Cardiac muscle cell (in vitro differentiated cells and primary cell): Measurements from ENCODE around the gene ZNF75A. TPM values are rescaled to one million over a fixed set of nuclear protein-coding genes. Genes with fewer than 3 reads are reported as not detected.

Source experiments
- DNase-seq, 2 donors: peaks; one replicate each; pipeline versions ENCODE4 v3.0.0 to v3.0.0-alpha.2; 2010 to 2017; ENCODE audit warnings: low read depth in 1 of 2, low spot score in 1 of 2
- H3K27ac ChIP-seq: fragments of 200-600 bp; sonication (generic); 2 replicates; pipeline ENCODE4 v1.5.1; 2016
- H3K27me3 ChIP-seq: fragments of 200-600 bp; sonication (generic); 2 replicates; pipeline ENCODE4 v1.6.0; 2016; ENCODE audit warnings: control low read depth
- H3K36me3 ChIP-seq: fragments of 200-600 bp; sonication (generic); 2 replicates; pipeline ENCODE4 v1.5.1; 2016; ENCODE audit warnings: control low read depth
- H3K4me1 ChIP-seq: fragments of 200-600 bp; sonication (generic); 2 replicates; pipeline ENCODE4 v1.8.1; 2017; ENCODE audit warnings: low read depth, mild to moderate bottlenecking, mixed run types
- H3K4me3 ChIP-seq: fragments of 200-600 bp; sonication (generic); 2 replicates; pipeline ENCODE4 v1.5.1; 2016; ENCODE audit warnings: mild to moderate bottlenecking
- H3K9me3 ChIP-seq: fragments of 200-600 bp; sonication (generic); 2 replicates; pipeline ENCODE4 v1.5.1; 2017; ENCODE audit warnings: low read depth, mild to moderate bottlenecking, control low read depth
- polyA plus RNA-seq: library from polyadenylated mRNA; unstranded; fragments of >200 nt; fragmentation: Nextera tagmentation; extraction: Ambion mirVana; gene quantifications from 2 replicates; pipeline ENCODE4 v1.2.1, GENCODE V29; 2016
- total RNA-seq: library from RNA; depleted of rRNA; stranded (reverse); fragments of >200 nt; gene quantifications from 2 replicates; pipeline ENCODE4 v1.2.3, GENCODE V29; 2016
- TF ChIP-seq, protein P1 (sequence below): IDR thresholded peaks from 2 replicates; pipeline ENCODE4 v1.5.1; 2012; ENCODE audit warnings: low read depth, mild to moderate bottlenecking, low read length

The ZNF75A gene
- total and polyA plus RNA-seq, 2 experiments from 2014 or later = 37.9 to 43.4 TPM

DNA sequence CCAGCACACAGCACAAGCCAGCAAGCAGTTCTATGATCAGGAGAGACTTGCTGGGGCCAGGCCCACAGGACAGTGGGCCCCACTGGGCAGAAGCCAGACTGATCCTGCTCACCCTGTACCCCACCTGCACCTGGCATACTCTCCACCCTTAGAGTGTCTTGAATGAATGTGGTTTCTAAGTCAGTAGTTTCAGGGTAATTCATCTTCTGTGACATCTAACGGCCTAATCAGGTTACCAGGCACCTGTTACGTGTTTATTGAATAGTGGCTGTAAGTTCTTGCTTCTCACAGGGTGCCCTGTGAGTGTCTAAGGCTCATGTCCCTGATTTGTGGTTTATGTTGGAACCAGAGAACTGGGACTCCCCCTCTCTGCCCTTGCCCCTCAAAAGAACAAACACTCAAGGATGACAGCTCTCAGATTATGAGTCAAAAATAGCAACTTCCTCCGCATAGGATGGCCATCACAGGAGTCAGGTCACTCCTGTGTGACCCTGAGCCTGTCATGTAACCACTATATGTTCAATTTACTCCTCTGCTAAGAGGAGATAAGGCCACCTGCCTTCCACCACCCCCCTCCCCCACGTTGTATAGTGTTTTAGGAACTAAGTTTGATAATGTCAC is 43.4 kb downstream of the ZNF75A start:
- DNase-seq = peak in 1 of 2 donors; percentile 70
- no peaks in the 10 kb centered on the region for H3K27me3 ChIP-seq
- no peak overlapping the region for H3K4me3 ChIP-seq
- TF ChIP-seq, protein P1, sequence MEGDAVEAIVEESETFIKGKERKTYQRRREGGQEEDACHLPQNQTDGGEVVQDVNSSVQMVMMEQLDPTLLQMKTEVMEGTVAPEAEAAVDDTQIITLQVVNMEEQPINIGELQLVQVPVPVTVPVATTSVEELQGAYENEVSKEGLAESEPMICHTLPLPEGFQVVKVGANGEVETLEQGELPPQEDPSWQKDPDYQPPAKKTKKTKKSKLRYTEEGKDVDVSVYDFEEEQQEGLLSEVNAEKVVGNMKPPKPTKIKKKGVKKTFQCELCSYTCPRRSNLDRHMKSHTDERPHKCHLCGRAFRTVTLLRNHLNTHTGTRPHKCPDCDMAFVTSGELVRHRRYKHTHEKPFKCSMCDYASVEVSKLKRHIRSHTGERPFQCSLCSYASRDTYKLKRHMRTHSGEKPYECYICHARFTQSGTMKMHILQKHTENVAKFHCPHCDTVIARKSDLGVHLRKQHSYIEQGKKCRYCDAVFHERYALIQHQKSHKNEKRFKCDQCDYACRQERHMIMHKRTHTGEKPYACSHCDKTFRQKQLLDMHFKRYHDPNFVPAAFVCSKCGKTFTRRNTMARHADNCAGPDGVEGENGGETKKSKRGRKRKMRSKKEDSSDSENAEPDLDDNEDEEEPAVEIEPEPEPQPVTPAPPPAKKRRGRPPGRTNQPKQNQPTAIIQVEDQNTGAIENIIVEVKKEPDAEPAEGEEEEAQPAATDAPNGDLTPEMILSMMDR = no peak
- peaks cover 16% of the 10 kb centered on the region for H3K4me1 ChIP-seq
- H3K36me3 ChIP-seq = no peaks in the 10 kb centered on the region
- H3K9me3 ChIP-seq = no peaks in the 10 kb centered on the region
- H3K27ac ChIP-seq = peak overlapping the region; percentile 94

DNA sequence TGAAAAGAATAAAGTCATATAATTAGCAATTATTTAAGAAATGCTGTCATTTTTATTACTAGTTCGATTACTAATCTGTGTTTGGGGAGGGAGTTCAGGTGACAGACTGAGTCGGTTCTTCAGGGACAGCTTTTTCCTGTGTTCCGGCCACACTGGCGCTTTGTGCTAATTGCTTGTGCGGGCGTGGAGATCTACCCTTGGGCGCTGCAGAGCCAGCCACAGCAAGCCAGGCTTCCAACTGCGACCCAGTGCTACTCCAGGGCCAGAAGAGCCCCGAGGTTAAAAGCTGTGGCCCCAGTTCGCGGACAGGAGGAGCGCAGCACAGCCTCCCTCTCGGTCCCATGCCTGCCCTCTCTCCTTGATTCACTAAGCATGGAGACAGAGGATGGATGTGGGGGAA is 43.9 kb downstream of the ZNF75A start:
- peak in 1 of 2 donors; percentile 16 for DNase-seq
- Histone ChIP-seq H3K4me3 (no peak overlapping the region), H3K27me3 (no peaks in the 10 kb centered on the region), H3K4me1 (peaks cover 16% of the 10 kb centered on the region), H3K9me3 (no peaks in the 10 kb centered on the region), H3K27ac (peak overlapping the region; percentile 94), H3K36me3 (no peaks in the 10 kb centered on the region)
- TF ChIP-seq, protein P1 = no peak

DNA sequence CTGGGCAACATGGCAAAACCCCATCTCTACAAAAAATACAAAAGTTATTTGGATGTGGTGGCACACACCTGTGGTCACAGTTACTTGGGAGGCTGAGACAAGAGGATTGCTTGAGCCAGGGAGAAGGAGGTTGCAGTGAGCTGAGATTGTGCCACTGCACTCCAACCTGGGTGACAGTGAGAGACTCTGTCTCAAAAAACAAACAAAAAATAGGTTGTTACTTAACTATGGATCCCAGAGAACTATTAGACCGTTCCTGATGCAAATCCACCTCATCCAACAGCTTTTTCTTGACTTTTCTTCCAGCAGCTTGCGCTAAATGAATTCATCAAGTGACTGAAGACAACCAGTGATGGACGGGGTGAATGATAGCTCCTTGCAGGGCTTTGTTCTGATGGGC is 50.3 kb downstream of the ZNF75A start, which contains the start of gene OR2C1:
OR2C1 (plus strand) TSS at position 301 of the 400 bp plus-strand sequence; CDS start at position 353, 52 bp downstream.
- Histone ChIP-seq H3K9me3 (no peaks in the 10 kb centered on the region), H3K4me1 (no peaks in the 10 kb centered on the region), H3K27ac (no peak within 1 kb of the TSS), H3K36me3 (no peaks in the 10 kb centered on the region), H3K4me3 (no peak within 1 kb of the TSS), H3K27me3 (no peaks in the 10 kb centered on the region)
- DNase-seq = no peak
- TF ChIP-seq, protein P1 = no peak

DNA sequence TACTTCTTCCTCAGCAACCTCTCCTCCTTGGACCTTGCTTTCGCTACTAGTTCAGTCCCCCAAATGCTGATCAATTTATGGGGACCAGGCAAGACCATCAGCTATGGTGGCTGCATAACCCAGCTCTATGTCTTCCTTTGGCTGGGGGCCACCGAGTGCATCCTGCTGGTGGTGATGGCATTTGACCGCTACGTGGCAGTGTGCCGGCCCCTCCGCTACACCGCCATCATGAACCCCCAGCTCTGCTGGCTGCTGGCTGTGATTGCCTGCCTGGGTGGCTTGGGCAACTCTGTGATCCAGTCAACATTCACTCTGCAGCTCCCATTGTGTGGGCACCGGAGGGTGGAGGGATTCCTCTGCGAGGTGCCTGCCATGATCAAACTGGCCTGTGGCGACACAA is 50.8 kb downstream of the ZNF75A start:
- no peaks in the 10 kb centered on the region for H3K9me3 ChIP-seq
- H3K4me1 ChIP-seq = no peaks in the 10 kb centered on the region
- TF ChIP-seq, protein P1 = no peak
- H3K36me3 ChIP-seq = no peaks in the 10 kb centered on the region
- H3K27me3 ChIP-seq = no peaks in the 10 kb centered on the region
- H3K4me3 ChIP-seq = no peak overlapping the region
- no peak overlapping the region for H3K27ac ChIP-seq
- DNase-seq = no peak

GRCh38 chr16:3358871-3359270 is 53.6 kb downstream of the ZNF75A start:
- H3K4me1 ChIP-seq = no peaks in the 10 kb centered on the region
- no peaks in the 10 kb centered on the region for H3K27me3 ChIP-seq
- H3K9me3 ChIP-seq = no peaks in the 10 kb centered on the region
- H3K36me3 ChIP-seq = no peaks in the 10 kb centered on the region
- TF ChIP-seq, protein P1 = no peak
- H3K27ac ChIP-seq = no peak overlapping the region
- DNase-seq = no peak
- no peak overlapping the region for H3K4me3 ChIP-seq

GRCh38 chr16:3362931-3363330 is 57.6 kb downstream of the ZNF75A start:
- H3K4me3 ChIP-seq = no peak overlapping the region
- DNase-seq = no peak
- H3K27ac ChIP-seq = no peak overlapping the region
- no peaks in the 10 kb centered on the region for H3K36me3 ChIP-seq
- H3K4me1 ChIP-seq = no peaks in the 10 kb centered on the region
- no peaks in the 10 kb centered on the region for H3K9me3 ChIP-seq
- H3K27me3 ChIP-seq = no peaks in the 10 kb centered on the region
- TF ChIP-seq, protein P1 = no peak
